ENCODE results near the gene SCIMP.
"Not testable (repeated sequence)": the region's sequence is repeated elsewhere in the genome, so short reads cannot be mapped to it uniquely, and the experiment has no call there.

The SCIMP gene

DNA sequence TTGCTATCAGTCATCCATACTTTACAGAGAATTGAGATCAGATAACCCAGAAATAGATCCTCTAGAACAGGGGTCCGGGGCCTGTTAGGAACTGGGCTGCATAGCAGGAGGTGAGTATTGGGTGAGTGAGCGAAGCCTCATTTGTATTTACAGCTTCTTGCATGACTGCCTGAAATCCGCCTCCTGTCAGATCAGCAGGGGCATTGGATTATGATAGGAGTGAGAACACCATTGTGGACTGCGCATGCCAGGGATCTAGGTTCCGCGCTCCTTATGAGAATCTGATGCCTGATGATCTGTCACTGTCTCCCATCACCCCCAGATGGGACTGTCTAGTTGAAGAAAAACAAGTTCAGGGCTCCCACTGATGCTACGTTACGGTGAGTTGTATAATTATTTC lies 13.0 kb upstream of the SCIMP start:
- Histone ChIP-seq H3K4me1 (ENCODE audit: control insufficient read depth, low read length) (peaks cover 13% of the 10 kb centered on the region), H3K9me3 (ENCODE audit: control insufficient read depth, insufficient read depth, low read length) (no peaks in the 10 kb centered on the region), H3K9me2 (replicated peaks; ENCODE audit: control insufficient read depth, low read length) (no peaks in the 10 kb centered on the region), H3K79me2 (ENCODE audit: control insufficient read depth, low read length) (no peaks in the 10 kb centered on the region), H4K20me1 (ENCODE audit: control insufficient read depth, insufficient read depth, low read depth, low read length) (no peaks in the 10 kb centered on the region), H3K4me2 (ENCODE audit: low read length) (no peak overlapping the region), H3K36me3 (ENCODE audit: control insufficient read depth, low read length) (no peaks in the 10 kb centered on the region), H3K27ac (ENCODE audit: low read depth, low read length) (no peak overlapping the region), H3F3A (ENCODE audit: control insufficient read depth, insufficient read depth) (peaks cover 17% of the 10 kb centered on the region), H3K27me3 (ENCODE audit: control insufficient read depth, low read length) (no peaks in the 10 kb centered on the region), H3K4me3 (ENCODE audit: low read length) (no peak overlapping the region)
- TF ChIP-seq, protein P1, sequence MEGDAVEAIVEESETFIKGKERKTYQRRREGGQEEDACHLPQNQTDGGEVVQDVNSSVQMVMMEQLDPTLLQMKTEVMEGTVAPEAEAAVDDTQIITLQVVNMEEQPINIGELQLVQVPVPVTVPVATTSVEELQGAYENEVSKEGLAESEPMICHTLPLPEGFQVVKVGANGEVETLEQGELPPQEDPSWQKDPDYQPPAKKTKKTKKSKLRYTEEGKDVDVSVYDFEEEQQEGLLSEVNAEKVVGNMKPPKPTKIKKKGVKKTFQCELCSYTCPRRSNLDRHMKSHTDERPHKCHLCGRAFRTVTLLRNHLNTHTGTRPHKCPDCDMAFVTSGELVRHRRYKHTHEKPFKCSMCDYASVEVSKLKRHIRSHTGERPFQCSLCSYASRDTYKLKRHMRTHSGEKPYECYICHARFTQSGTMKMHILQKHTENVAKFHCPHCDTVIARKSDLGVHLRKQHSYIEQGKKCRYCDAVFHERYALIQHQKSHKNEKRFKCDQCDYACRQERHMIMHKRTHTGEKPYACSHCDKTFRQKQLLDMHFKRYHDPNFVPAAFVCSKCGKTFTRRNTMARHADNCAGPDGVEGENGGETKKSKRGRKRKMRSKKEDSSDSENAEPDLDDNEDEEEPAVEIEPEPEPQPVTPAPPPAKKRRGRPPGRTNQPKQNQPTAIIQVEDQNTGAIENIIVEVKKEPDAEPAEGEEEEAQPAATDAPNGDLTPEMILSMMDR (IDR thresholded peaks at IDR 0.05; ENCODE audit: low read depth, low read length, poor library complexity, severe bottlenecking), result no peak
- no peak for TF ChIP-seq EZH2phosphoT487 (IDR thresholded peaks at IDR 0.05; ENCODE audit: borderline replicate concordance, low read length)

DNA sequence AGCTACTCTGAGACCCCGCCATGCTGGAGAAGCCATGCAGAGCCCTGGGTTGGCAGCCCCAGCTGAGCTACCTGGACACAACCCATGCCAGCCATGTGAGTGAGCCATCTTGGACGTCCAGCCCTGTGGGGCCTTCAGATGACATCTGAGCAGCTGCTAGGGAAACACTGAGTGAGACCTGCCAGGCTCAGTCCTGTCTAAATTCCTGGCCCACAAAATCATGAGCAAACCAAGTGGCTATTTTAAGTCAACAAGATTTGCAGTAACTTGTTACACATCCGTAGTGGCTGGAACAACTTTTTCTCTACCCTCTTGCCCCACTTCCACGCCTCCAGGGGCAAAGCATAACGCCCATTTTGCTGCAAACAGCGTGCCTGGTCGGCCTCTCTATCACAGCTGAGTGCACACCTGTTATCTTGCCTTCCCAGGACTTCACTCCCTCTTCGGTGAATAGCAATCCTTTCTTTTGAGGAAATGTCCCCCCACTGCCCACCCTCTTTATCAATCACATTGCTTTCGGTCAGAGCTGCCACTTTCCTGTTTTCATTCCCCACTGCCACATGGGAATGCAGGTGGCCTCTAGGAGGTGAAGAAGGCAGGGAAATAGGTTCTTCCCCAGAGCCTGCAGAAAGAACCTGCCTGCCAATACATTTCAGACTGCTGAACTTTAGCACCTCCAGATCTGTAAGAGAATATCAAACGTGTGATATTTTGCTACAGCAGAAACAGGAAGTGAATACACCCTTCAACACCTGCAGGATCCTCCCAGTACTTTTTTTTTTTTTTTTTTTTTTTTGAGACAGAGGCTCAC lies 7.4 kb upstream of the SCIMP start:
- Histone ChIP-seq H4K20me1 (ENCODE audit: control insufficient read depth, insufficient read depth, low read depth, low read length) (no peaks in the 10 kb centered on the region), H3K4me1 (ENCODE audit: control insufficient read depth, low read length) (peaks cover 46% of the 10 kb centered on the region), H3K27me3 (ENCODE audit: control insufficient read depth, low read length) (no peaks in the 10 kb centered on the region), H3K4me2 (ENCODE audit: low read length) (peak overlapping the region; percentile 84), H3K9me2 (replicated peaks; ENCODE audit: control insufficient read depth, low read length) (no peaks in the 10 kb centered on the region), H3K36me3 (ENCODE audit: control insufficient read depth, low read length) (peaks cover 1% of the 10 kb centered on the region; the same call in 1 of the 2 replicates), H3F3A (ENCODE audit: control insufficient read depth, insufficient read depth) (peaks cover 27% of the 10 kb centered on the region), H3K4me3 (ENCODE audit: low read length) (peak overlapping the region; percentile 63), H3K27ac (ENCODE audit: low read depth, low read length) (peak overlapping the region; percentile 93), H3K79me2 (ENCODE audit: control insufficient read depth, low read length) (no peaks in the 10 kb centered on the region), H3K9me3 (ENCODE audit: control insufficient read depth, insufficient read depth, low read length) (0 out of 2 replicates have a peak, but pooled peaks cover 6% of the 10 kb centered on the region)
- no peak for TF ChIP-seq EZH2phosphoT487 (IDR thresholded peaks at IDR 0.05; ENCODE audit: borderline replicate concordance, low read length)
- TF ChIP-seq, protein P1 (IDR thresholded peaks at IDR 0.05; ENCODE audit: low read depth, low read length, poor library complexity, severe bottlenecking), result no peak

DNA sequence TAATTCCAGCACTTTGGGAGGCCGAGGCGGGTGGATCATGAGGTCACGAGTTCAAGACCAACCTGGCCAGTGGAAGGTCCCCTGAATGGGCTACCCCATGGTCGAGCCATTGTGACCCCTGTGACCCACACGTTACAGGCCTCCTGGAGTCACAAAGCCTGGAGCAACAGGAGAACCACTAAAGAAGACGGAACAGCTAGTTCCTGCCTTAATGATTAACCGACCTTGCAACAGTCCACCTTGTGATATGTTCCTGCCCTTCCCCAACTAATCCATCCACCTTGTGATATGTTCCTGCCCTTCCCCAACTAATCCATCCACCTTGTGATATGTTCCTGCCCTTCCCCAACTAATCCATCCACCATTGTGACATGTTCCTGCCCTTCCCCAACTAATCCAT lies 5.1 kb upstream of the SCIMP start:
- not testable (repeated sequence) for H3K27ac ChIP-seq (ENCODE audit: low read depth, low read length); H4K20me1 ChIP-seq (ENCODE audit: control insufficient read depth, insufficient read depth, low read depth, low read length); H3K9me3 ChIP-seq (ENCODE audit: control insufficient read depth, insufficient read depth, low read length); H3K27me3 ChIP-seq (ENCODE audit: control insufficient read depth, low read length); H3K9me2 ChIP-seq (replicated peaks; ENCODE audit: control insufficient read depth, low read length); H3K4me3 ChIP-seq (ENCODE audit: low read length); H3K36me3 ChIP-seq (ENCODE audit: control insufficient read depth, low read length); H3K4me2 ChIP-seq (ENCODE audit: low read length); H3K79me2 ChIP-seq (ENCODE audit: control insufficient read depth, low read length)
- Histone ChIP-seq H3F3A (ENCODE audit: control insufficient read depth, insufficient read depth) (peaks cover 39% of the 10 kb centered on the region), H3K4me1 (ENCODE audit: control insufficient read depth, low read length) (peaks cover 61% of the 10 kb centered on the region)

DNA sequence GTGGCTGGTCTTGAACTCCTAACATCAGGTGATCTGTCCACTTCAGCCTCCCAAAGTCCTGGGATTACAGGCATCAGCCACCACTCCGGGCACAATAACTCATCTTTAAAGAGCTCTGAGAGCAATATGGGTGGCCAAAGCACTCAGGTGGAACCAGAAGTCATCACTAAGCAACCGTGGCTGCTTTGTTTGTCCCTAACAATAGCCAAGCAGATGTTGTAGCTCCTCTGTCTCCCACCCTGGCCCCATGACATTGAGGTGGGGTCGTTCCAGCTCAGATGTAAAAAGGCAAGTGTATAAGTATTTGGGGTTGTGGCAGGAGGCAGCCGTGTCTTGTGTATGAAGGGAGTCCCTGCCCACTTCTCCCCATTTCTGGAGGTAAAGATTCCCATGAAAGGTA lies 3.7 kb upstream of the SCIMP start:
- Histone ChIP-seq H3K27ac (ENCODE audit: low read depth, low read length) (peak overlapping the region; percentile 66), H3K4me2 (ENCODE audit: low read length) (peak overlapping the region; percentile 57), H3K4me3 (ENCODE audit: low read length) (peak overlapping the region; percentile 38), H3F3A (ENCODE audit: control insufficient read depth, insufficient read depth) (peaks cover 40% of the 10 kb centered on the region), H3K36me3 (ENCODE audit: control insufficient read depth, low read length) (peaks cover 5% of the 10 kb centered on the region; the same call in 1 of the 2 replicates), H3K27me3 (ENCODE audit: control insufficient read depth, low read length) (no peaks in the 10 kb centered on the region), H3K9me2 (replicated peaks; ENCODE audit: control insufficient read depth, low read length) (no peaks in the 10 kb centered on the region), H3K4me1 (ENCODE audit: control insufficient read depth, low read length) (peaks cover 74% of the 10 kb centered on the region), H3K9me3 (ENCODE audit: control insufficient read depth, insufficient read depth, low read length) (0 out of 2 replicates have a peak, but pooled peaks cover 6% of the 10 kb centered on the region), H4K20me1 (ENCODE audit: control insufficient read depth, insufficient read depth, low read depth, low read length) (no peaks in the 10 kb centered on the region), H3K79me2 (ENCODE audit: control insufficient read depth, low read length) (peaks cover 3% of the 10 kb centered on the region; the same call in 1 of the 2 replicates)
- TF ChIP-seq, protein P1 (IDR thresholded peaks at IDR 0.05; ENCODE audit: low read depth, low read length, poor library complexity, severe bottlenecking), result no peak
- no peak for TF ChIP-seq EZH2phosphoT487 (IDR thresholded peaks at IDR 0.05; ENCODE audit: borderline replicate concordance, low read length)
